Islet precursor cell (in vitro differentiated cells): Measurements from ENCODE around the gene ZNF684.

ENCODE experiments used
- DNase-seq: peaks from one replicate; pipeline ENCODE4 v3.0.0-alpha.2; 2018

Gene ZNF684

DNA sequence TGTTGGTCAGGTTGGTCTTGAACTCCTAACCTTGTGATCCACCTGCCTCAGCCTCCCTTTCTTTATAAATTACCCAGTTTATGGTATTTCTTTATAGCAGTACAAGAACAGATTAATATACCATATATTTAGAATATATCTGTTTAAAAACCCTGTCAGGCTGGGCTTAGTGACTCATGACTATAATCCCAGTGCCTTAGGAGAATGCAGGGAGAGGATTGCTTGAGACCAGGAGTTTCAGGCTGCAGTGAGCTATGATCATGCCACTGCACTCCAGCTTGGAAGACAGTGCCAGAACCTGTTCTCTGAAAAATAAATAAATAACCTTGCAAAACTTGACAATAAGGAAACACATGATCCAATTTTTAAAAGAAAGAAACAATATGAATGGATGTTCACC is 43.9 kb downstream of the ZNF684 start:
- no peak for DNase-seq

DNA sequence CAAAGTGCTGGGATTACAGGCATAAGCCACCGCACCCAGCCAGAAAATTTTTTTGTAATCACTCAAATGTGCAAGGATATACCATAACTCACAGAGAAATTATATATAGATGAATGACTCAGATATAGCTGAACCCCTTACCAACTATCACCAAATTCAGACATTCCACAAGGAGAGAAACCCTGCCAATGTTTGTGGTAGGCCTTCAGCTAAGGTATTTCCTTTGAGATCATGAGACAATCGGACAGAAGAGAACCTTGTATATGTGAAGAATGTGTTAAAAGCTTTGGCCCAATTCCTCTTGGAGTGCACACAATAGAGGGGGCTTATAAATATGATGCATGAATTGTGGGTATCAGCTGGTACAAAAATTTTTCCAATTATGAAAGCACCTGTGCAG is 50.7 kb downstream of the ZNF684 start:
- no peak for DNase-seq

DNA sequence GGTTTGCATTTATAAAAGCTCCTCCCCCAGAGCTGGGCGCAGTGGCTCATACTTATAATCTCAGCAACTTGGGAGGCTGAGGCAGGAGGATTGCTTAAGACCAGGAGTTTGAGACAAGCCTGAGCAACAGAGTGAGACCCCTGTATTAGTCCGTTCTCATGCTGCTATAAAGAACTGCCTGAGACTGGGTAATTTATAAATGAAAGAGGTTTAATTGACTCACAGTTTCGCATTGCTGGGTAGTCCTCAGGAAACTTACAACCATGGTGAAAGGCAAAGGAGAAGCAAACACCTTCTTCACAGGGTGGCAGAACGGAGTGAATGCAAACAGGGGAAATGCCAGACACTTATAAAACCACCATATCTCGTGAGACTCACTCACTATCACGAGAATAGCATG is 52.5 kb downstream of the ZNF684 start:
- DNase-seq, result no peak

DNA sequence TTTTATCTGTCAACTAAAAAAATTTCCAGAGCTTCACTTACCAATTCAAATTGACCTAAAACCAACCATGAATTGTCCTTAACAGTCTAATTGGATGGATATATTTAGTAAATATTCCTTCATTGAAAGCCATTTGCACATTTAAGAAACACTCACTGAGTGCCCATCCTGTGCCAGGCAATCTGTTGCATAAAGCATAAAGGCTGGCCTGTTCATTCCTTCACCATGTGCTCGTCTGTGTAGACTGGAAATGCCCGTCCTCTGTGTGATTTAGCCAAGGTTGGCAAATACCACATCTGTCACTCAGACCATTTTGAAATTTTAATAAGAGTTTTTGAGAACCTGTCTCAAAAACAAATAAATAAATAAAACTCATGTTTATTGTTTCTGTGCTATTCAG is 57.1 kb downstream of the ZNF684 start:
- DNase-seq, result no peak

DNA sequence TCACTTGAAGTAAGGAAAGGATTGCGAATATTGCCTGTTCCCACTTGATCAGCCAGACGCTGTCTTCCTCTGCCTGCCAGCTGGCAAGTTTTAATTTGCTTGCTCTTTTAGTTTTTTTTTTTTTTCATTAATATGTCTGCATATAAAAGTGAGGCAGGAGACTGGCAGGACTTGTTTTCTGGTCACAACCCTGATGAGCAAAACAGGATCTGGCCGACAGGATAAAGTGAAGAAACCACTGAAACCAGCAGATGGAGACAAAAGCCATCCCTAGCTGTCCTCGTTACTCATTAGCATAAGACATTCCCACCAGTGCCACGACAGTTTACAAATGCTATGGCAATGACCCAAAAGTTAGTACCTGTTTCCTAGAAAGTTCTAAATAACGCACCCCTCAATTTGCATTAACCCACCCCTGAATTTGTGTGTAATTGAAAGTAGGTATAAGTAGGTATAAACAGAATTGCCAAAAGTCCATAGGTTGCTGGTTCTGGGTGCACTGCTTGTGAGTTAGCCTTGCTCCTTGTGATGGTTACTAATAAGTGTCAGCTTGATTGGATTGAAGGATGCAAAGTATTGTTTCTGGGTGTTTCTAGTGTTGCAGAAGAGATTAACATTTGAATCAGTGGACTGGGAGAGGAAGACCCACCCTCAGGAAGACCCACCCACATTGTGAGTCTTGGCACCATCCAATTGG is 60.8 kb downstream of the ZNF684 start:
- no peak for DNase-seq

DNA sequence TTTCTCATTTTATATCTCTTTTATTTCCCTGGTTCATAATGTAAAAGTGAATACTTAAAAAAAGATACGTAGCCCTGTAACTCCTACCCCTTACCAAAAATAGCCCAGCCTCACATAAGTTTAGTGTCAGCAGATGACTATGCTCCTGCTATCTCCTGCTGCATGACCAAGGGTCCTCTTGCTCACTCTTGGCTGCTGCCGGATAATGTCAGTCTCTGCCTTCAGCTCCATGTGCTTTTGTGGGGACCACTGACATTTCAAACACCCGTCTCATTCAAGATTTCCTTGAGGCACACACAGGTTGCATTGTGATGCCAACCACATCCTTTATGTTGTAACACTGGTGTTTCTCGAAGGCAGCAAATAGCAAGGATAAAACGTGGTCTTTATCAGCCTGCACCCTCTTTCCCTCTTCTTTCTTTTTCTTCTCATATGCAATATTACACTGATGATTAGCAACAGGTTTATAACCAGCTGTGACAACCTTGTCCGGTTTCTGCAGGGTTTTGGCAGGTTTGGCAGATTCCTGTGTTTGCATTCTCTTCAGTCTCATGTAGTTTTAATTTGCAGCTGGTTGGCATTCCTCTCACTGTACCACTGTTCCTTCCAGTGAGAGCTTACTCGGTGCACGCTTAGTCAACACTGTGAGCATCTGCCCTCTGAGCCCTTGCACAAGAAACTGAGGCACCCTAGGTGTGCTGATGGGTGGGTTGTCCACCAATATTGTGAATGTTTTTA is 62.2 kb downstream of the ZNF684 start:
- no peak for DNase-seq

DNA sequence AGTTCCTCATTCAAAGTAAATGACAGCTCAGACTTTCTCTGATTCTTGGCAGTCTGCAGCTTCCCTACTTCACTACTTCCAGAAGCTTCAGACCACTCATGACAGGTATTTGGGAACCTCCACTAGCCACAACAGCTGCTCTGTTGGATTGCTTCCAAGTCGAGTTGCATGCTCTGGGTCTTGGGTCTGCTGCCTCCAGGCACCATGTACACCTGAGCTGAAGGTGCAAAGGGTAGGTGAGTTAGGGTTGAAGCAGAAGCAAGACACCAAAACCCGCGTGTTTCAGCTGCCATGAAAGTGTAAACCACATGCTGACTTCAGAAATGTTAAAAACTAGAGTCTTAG is 62.7 kb downstream of the ZNF684 start:
- DNase-seq, result no peak

DNA sequence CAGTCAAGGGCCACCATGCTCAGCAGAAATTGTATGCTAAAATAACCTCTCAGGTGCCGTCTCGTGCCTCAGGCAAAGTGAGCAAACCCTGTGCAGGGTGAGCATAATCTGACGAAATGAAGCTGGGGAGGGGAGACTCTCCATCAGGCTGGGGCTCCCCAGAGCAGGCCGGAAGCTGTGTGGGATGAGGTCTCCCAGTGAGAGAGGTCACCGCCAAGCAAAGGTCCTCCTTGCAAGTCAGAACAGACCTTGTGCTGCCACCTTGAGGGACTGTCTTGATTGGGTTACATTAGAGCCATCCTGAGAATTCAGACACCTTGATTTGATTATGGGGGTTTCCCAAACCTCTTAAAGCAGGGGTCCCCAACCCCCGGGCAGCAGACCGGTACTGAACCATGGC is 64.2 kb downstream of the ZNF684 start:
- no peak for DNase-seq
